ENCODE measurements around the gene GAR1.

GAR1 gene

GRCh38 chr4:109821185-109821584 lies 5.6 kb downstream of the GAR1 start:
- Histone ChIP-seq H2AFZ (ENCODE audit: low read depth, low read length) (no peak overlapping the region), H3K4me2 (ENCODE audit: low read length) (peak overlapping the region; percentile 34), H3K4me3 (ENCODE audit: low read length) (no peak overlapping the region), H3K9me3 (ENCODE audit: insufficient read depth, low read length) (no peaks in the 10 kb centered on the region), H3K27me3 (ENCODE audit: low read depth, low read length) (no peaks in the 10 kb centered on the region), H3K9ac (ENCODE audit: low read length) (no peak overlapping the region), H3K27ac (ENCODE audit: low read length) (peak overlapping the region; percentile 39), H3K79me2 (ENCODE audit: low read length) (peaks cover 49% of the 10 kb centered on the region), H4K20me1 (ENCODE audit: insufficient read depth, low read length) (no peaks in the 10 kb centered on the region), H3K36me3 (replicated peaks; ENCODE audit: low read depth, low read length) (peaks cover 44% of the 10 kb centered on the region), H3K4me1 (ENCODE audit: low read length) (peaks cover 37% of the 10 kb centered on the region)
- TF ChIP-seq EZH2phosphoT487 (IDR thresholded peaks at IDR 0.05; ENCODE audit: low read depth) (no peak), CTCF (IDR thresholded peaks at IDR 0.05; ENCODE audit: low read depth, low read length) (no peak)

DNA sequence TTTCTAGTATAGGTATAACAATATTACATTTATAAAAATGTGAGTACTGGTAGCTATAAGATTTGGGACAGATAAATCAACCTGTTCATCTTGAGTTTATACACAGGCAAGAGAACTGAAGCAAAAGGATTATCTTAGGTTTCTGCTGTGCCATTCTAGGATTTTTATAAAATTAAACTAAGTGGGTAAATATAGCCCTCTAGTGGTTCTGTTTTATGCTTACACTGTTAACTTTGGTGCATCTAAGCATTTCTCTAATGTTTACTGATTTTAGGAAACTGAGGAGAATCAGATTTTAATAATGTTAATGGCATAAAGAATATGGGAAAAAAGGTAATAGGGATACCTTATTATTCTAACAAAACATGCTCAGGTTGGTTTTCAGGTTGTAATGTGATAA lies 11.2 kb downstream of the GAR1 start:
- Histone ChIP-seq H4K20me1 (ENCODE audit: insufficient read depth, low read length) (no peaks in the 10 kb centered on the region), H2AFZ (ENCODE audit: low read depth, low read length) (no peak overlapping the region), H3K4me2 (ENCODE audit: low read length) (no peak overlapping the region), H3K27ac (ENCODE audit: low read length) (no peak overlapping the region), H3K9me3 (ENCODE audit: insufficient read depth, low read length) (no peaks in the 10 kb centered on the region), H3K4me1 (ENCODE audit: low read length) (peaks cover under 1% of the 10 kb centered on the region; the same call in 1 of the 2 replicates), H3K9ac (ENCODE audit: low read length) (no peak overlapping the region), H3K36me3 (replicated peaks; ENCODE audit: low read depth, low read length) (peaks cover 21% of the 10 kb centered on the region), H3K4me3 (ENCODE audit: low read length) (no peak overlapping the region), H3K27me3 (ENCODE audit: low read depth, low read length) (no peaks in the 10 kb centered on the region), H3K79me2 (ENCODE audit: low read length) (no peaks in the 10 kb centered on the region; the same call in 1 of the 2 replicates)
- TF ChIP-seq CTCF (IDR thresholded peaks at IDR 0.05; ENCODE audit: low read depth, low read length) = peak; percentile 66
- no peak for TF ChIP-seq EZH2phosphoT487 (IDR thresholded peaks at IDR 0.05; ENCODE audit: low read depth)

DNA sequence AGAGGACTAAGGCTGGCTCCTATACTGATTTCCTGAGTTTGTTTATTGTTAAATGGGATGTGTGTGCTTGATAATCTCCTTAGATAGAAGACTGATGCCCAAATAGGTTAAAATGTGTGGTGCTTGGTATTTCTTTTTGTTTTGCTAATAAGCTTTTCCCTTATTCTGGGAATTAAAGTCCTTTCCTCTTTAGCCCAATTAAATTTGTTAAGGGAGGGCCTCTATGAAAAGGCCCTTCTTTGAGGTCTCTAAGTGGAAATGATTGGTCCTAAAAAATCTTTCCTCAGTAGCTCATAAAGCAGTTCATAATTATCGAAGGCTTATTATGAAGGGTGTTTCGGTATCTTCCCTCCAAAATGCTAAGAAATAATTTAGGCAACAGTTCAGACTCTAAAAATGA lies 12.1 kb downstream of the GAR1 start, which contains the start of gene RRH:
TSS of gene RRH (plus strand) at position 301 of the 400 bp plus-strand sequence. CDS start at position 357, 56 bp downstream.
- no peaks in the 10 kb centered on the region for H3K9me3 ChIP-seq (ENCODE audit: insufficient read depth, low read length)
- no peaks in the 10 kb centered on the region for H3K79me2 ChIP-seq (ENCODE audit: low read length)
- H3K27me3 ChIP-seq (ENCODE audit: low read depth, low read length) = no peaks in the 10 kb centered on the region
- H3K36me3 ChIP-seq (replicated peaks; ENCODE audit: low read depth, low read length) = peaks cover 18% of the 10 kb centered on the region
- H3K9ac ChIP-seq (ENCODE audit: low read length) = no peak within 1 kb of the TSS
- H3K27ac ChIP-seq (ENCODE audit: low read length) = no peak within 1 kb of the TSS
- no peak for TF ChIP-seq EZH2phosphoT487 (IDR thresholded peaks at IDR 0.05; ENCODE audit: low read depth)
- no peak for TF ChIP-seq CTCF (IDR thresholded peaks at IDR 0.05; ENCODE audit: low read depth, low read length)
- H2AFZ ChIP-seq (ENCODE audit: low read depth, low read length) = no peak within 1 kb of the TSS
- H3K4me1 ChIP-seq (ENCODE audit: low read length) = no peaks in the 10 kb centered on the region
- no peak within 1 kb of the TSS for H3K4me2 ChIP-seq (ENCODE audit: low read length)
- H3K4me3 ChIP-seq (ENCODE audit: low read length) = no peak within 1 kb of the TSS
- no peaks in the 10 kb centered on the region for H4K20me1 ChIP-seq (ENCODE audit: insufficient read depth, low read length)

DNA sequence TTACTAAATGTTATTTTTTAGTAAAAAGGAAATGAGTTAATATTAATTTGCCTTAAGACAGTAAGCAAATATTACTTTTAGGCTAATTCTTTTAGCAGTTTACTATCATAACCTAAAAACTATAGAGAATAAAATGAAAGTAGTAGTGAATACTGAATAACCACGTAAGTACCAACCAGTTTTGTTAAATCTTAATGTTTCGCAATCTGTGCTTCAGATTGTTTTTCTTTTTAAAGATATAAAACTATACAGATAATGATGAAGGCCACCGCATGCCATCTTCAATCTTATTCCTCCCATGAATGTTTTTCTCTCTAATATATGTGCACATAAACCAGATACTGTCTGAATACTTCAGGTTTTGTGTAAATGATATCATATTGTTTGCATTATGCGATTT lies 18.2 kb downstream of the GAR1 start:
- H3K9ac ChIP-seq (ENCODE audit: low read length) = no peak overlapping the region
- no peaks in the 10 kb centered on the region for H3K9me3 ChIP-seq (ENCODE audit: insufficient read depth, low read length)
- H3K36me3 ChIP-seq (replicated peaks; ENCODE audit: low read depth, low read length) = peaks cover 9% of the 10 kb centered on the region
- H2AFZ ChIP-seq (ENCODE audit: low read depth, low read length) = no peak overlapping the region
- no peak overlapping the region for H3K27ac ChIP-seq (ENCODE audit: low read length)
- no peak overlapping the region for H3K4me2 ChIP-seq (ENCODE audit: low read length)
- H3K4me1 ChIP-seq (ENCODE audit: low read length) = no peaks in the 10 kb centered on the region
- no peaks in the 10 kb centered on the region for H3K27me3 ChIP-seq (ENCODE audit: low read depth, low read length)
- no peaks in the 10 kb centered on the region for H4K20me1 ChIP-seq (ENCODE audit: insufficient read depth, low read length)
- TF ChIP-seq CTCF (IDR thresholded peaks at IDR 0.05; ENCODE audit: low read depth, low read length) (no peak), EZH2phosphoT487 (IDR thresholded peaks at IDR 0.05; ENCODE audit: low read depth) (no peak)
- H3K79me2 ChIP-seq (ENCODE audit: low read length) = no peaks in the 10 kb centered on the region
- H3K4me3 ChIP-seq (ENCODE audit: low read length) = no peak overlapping the region

All from OCI-LY3 (cell line).